GM18526 (cell line): ENCODE measurements around the gene CDH6.

ENCODE experiments used
- POLR2A ChIP-seq: IDR thresholded peaks from 3 replicates; pipeline ENCODE4 v1.6.1; 2011; ENCODE audit not compliant: insufficient read length; ENCODE audit errors: extremely low read depth

The CDH6 gene

DNA sequence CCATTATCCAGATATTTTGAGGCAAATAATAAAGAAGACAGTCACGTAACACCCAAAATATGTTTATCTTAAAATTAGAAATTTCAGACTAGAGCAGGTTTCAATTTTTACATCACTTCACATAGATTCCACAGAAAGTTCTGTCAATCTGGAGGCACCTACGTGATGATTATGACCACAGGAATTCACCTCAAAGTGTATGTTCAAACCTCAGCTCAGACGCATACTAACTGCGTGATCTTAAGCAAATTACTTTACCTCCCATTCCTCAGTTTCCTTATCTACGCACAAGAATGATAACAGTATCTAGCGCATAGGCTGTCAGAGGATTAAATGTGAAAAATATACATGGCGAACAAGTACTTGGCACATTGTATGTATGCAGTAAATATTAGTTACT, 5.9 kb upstream of the CDH6 start:
- no peak for TF ChIP-seq POLR2A

DNA sequence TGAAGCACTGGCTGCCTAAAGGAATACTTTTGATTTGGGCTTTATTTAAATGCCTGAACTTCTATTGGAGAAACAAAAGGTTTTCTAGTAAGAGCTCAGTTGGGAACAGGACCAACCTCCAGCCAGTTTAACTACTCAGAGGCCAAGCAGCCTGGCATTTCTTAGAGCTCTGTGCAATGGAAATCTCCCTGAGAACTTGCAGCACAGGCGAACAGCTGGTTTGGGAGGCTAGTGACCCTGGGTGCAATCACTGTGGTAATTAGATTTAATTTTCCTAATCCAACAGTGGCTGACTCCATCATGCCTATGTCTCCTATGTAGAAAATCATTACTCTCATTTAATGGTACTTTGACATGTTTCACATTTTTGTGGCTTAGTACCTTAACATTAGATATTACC, 1.0 kb upstream of the CDH6 start:
- TF ChIP-seq POLR2A = no peak

DNA sequence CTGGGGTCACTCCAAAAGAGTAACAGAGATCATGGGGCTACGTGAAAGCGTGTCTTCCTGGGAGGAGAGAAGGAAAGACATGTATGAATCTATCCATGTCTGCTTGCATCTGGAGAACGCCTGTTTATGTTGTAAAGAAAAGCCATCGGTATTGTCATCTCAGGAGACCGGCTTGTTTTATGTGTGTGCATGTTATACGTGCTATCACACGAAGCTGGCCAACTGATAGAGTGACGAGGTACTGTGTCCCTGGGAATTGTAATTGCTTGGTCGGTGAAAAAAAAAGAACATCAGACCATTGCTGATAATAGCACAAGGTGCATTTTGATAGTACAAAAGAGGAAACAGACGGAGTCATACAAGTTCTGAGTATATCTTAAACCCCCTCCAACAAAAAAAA, 370 bp upstream of the CDH6 start:
- no peak for TF ChIP-seq POLR2A

DNA sequence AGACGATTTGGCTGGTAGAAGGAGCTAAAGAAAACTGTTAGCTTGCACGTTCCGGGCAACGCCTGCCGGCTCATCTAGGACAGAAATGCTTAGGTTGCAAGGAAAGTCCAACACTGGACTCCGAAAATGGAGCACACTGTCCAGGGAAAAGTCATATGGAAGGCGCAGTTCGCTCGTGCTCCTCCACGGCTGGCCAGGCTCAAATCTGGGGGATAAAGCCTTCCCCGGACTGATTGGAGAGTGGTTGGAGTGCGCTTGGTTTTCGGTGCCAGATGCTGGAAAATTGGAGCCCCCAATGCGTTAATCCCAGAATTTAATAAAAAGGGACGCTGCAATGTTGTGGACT, 955 bp downstream of the CDH6 start:
- TF ChIP-seq POLR2A = no peak

DNA sequence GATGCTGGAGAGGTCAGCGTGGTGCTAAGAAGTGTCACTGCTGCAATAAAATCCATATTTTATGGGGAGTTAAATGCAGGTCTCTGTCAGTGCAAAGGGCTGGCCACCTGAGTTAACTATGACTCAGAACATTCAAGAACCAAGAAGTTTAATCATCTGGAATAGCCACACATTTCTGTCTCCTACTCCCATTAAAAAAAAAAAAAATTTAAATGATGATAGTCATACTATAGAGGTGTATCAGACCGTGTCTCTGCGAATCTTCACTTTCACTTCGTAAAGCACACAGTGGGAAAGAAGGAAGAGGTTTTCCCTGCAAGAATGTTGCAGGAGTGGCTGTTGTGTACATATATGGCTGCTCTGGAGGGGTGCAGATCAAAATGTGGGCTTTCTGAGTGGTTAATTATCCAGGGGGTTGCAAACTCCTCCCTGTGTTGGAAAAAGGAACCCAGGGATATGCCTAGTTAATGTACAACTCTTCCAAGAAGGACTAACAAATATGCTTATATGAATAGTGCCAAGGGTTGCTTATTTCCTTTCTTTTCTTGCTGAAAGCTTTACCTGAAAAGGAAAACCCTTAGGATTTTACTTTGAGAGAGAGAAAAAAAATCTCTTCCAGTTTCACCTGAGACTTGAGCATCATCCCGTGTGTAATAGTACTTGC, 1.5 kb downstream of the CDH6 start:
- TF ChIP-seq POLR2A = no peak

DNA sequence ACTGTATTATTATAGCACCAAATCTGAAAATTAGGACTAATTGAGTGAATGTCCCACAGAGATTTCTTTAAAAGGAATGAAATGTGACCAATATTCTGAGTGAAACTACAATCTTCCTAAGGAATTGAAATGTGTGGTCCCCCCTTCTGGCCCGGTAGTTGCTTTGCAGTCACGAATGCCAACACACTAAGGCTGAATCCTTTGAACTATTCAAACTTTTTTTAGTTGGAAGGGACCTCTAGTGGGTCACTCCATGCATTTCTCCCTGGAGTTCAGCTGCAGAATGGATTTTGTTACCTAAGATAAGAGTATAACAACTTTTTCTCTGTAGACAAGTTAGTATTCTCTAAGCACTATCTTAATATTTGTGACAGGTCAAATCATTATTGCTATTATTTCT, 2.8 kb downstream of the CDH6 start:
- no peak for TF ChIP-seq POLR2A

- TF ChIP-seq POLR2A = no peak
These were observed 3.7 kb downstream of the CDH6 start for GRCh38 chr5:31197183-31197582.

DNA sequence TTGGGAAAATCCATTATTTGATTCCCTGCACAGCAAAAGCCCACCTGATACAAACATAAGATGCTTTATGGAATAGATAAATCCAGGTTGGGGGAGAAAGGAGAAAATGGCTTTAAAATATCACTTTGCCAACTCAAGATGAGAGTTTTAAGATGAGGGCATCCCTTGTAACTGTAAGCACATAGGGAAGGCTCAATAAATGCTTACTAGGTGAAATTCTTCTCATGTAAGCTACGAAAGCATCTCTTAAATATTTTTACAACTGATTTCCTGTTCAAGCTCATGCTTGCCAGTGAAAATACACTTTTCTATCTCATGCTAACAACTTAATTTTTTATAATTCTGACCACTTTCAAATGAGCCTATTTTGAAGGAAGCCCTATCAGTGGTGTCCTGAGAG, 11.5 kb downstream of the CDH6 start:
- no peak for TF ChIP-seq POLR2A

GRCh38 chr5:31208043-31208442, 14.6 kb downstream of the CDH6 start:
- no peak for TF ChIP-seq POLR2A

DNA sequence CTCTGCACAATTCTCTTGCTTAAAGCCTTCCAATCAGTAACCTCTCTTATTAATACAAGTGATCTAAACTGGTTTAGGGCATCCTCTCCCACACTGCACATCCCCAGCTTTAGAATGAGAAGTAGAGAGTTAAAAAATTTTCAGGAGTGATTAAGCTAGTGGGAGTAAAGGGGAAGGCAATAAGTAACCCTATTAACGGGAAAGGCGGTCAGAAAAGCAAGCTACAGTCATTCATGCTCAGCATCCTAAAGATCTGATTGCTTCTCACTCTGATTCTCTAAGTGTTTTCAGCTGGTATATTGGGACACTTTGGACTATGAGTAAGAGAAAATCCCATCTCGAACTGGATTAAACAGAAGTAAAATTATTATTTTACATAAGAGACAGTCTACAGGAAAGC, 15.8 kb downstream of the CDH6 start:
- TF ChIP-seq POLR2A = no peak

- TF ChIP-seq POLR2A = no peak
These were observed 17.6 kb downstream of the CDH6 start for GRCh38 chr5:31211098-31211497.

- TF ChIP-seq POLR2A = no peak
These were observed 19.8 kb downstream of the CDH6 start for GRCh38 chr5:31213257-31213656.

- TF ChIP-seq POLR2A = no peak
These were observed 20.2 kb downstream of the CDH6 start for GRCh38 chr5:31213705-31214121.

GRCh38 chr5:31214229-31214628, 20.7 kb downstream of the CDH6 start:
- TF ChIP-seq POLR2A = no peak

GRCh38 chr5:31215236-31215635, 21.8 kb downstream of the CDH6 start:
- no peak for TF ChIP-seq POLR2A

- TF ChIP-seq POLR2A = no peak
These were observed 24.0 kb downstream of the CDH6 start for GRCh38 chr5:31217446-31217845.

GRCh38 chr5:31218978-31219377, 25.5 kb downstream of the CDH6 start:
- no peak for TF ChIP-seq POLR2A

GRCh38 chr5:31221001-31221400, 27.5 kb downstream of the CDH6 start:
- no peak for TF ChIP-seq POLR2A

DNA sequence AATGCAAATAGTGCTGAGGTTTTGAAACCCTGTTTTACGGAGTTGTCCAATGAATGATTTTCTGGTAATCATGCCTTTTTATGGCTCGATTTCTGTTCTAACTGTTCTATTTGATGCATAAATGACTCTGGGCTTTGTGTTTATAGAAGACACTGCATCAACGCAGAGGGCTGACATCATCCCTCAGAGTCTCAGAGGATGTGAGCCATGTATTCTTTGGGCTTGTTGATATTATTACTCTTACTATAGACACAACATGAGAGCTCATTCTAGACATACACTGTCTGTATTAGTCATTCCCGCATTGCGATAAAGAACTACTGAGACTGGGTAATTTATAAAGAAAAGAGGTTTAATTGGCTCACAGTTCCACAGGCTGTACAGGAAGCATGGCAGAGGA, 31.6 kb downstream of the CDH6 start:
- TF ChIP-seq POLR2A = no peak

- TF ChIP-seq POLR2A = no peak
These were observed 32.1 kb downstream of the CDH6 start for GRCh38 chr5:31225613-31226012.
